Measurements from ENCODE around the gene VCX3A.
"Not testable (repeated sequence)": the region's sequence is repeated elsewhere in the genome, so short reads cannot be mapped to it uniquely, and the experiment has no call there.

The VCX3A gene

DNA sequence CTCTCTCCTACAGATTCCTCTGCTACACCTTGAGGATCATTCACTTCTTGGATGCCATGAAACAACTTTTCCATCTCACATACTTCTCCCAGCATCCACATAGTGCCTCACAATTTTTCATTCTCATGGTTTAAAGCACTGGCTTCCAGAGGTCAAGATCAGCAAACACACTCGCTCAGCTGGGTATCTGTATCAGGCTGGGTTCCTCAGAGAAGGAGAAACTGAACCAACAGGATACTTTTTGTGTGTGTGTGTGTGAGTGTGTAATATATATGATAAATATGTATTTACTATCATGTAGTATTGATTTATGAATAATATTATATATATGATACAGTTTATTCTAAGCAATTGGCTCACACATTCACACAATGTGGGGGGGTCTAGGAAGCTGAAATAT, at the start of gene VCX3A:
TSS of gene VCX3A (minus strand) at position 101 of the 400 bp plus-strand sequence. CDS start 621 bp downstream, outside the sequence.
- DNase-seq (ENCODE audit: low read depth in 2 of 2) = not testable (repeated sequence)

DNA sequence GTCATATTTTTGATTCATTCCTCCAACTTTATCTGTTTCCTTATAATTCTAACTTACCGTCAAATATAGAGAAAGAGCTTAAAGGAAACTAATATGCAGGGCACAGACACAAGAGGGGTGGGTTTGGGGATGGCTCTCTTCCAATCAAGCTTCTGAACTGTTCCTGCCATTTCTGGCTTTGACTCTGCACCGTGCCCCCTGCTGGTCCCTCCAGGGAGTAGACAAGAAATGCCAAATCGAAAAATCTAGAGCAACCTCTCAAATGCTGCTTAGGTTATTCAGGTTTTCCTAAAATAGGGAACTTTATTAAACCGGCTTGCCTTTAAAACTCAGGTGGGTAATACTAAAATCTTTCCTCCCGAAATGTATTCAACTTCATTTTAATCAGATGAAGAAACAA, 39.8 kb upstream of the VCX3A start:
- no peak for DNase-seq (ENCODE audit: low read depth in 2 of 2)

DNA sequence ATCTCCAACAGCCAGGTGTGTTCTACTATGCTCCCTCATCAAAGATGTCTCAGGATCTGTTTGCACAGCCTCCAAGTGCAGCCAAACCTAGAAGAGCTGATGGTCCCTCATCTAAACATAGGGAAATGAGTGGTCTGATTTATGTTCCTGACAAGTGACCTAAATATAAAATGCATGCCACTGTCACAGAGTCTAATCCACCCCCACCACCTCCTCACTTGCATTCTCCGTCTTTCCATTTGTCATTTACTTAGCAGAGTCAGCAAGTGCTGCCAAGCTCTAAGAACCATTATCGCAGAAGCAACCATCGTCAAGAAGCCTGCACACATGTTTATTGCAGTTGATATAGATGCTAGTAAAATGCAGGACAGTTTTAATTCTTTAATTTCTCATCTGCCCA, 33.1 kb upstream of the VCX3A start:
- no peak for DNase-seq (ENCODE audit: low read depth in 2 of 2)

DNA sequence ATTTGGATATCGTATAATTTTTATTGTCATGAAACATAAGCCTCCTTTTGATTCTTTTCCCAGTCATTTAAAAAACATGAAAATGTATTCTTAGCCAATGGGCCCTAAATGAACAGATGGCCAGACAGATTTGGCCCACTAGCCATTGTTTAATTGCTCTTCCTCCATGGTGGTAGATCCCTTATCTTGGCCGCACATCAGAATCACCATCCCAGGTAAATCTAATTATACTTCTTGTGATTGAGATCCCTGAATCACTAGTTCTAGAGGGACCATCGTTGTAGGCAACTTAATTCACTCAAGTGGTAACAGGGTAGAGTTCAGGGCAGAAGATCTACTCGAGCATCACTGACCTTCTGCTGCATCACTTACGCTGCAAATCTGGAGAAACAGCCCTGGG, 24.1 kb upstream of the VCX3A start:
- no peak for DNase-seq (ENCODE audit: low read depth in 2 of 2)

DNA sequence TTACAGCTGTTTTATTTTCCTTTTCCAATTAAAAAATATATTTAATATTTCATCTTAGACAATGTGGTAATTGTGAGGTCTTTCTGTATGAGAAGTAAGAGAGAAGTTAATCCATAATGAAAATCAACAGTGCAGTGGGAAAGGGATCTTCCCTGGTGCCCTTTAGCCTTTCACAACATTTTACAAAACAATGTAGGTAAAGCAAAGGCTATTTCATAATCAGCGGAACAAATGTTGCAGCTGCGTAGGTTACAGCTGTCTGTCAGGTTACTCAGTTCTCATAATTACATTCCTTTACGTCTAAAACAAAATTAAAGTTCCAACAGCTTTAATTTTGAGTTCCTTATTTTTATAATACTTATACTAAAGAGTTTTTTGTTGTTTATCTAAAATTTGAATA, 22.8 kb upstream of the VCX3A start:
- DNase-seq (ENCODE audit: low read depth in 2 of 2) = no peak

DNA sequence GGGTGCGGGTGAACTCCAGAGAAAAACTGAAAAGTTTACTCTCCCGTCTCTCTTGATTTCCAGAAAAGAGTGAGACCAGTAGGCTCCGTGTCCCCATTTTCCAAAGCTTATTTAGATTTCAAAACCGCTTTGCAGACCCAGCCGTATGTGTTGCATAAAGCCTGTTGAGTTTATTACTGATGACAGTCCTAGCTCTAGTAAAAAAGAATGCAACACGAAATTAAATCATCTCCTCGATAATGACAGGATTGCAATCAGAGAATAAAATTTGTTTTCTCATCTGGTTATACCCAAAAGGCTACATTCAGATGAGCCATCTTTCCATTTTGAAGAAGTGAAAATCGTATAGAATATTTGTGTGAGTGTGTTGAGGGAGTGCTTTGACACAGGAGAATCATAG, 16.1 kb upstream of the VCX3A start:
- no peak for DNase-seq (ENCODE audit: low read depth in 2 of 2)

DNA sequence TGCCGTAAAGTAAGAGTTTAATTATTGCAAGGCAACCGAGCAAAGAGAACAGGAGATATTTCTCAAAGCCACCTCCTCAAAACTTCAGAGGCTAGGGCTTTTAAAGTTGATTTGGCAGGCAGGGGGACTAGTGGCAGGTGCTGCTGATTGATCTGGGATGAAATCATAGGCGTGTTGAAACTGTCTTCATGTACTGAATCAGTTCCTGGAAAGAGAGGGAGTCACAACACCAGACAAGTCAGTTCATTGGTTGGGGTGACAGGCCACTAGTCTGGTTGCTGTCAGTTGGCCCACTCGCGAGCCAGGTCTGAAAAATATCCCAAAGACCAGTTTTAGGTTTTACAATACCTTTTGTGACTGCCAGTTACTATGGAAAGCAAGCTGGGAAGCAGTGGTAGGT, 10.8 kb upstream of the VCX3A start:
- DNase-seq (ENCODE audit: low read depth in 2 of 2) = no peak

DNA sequence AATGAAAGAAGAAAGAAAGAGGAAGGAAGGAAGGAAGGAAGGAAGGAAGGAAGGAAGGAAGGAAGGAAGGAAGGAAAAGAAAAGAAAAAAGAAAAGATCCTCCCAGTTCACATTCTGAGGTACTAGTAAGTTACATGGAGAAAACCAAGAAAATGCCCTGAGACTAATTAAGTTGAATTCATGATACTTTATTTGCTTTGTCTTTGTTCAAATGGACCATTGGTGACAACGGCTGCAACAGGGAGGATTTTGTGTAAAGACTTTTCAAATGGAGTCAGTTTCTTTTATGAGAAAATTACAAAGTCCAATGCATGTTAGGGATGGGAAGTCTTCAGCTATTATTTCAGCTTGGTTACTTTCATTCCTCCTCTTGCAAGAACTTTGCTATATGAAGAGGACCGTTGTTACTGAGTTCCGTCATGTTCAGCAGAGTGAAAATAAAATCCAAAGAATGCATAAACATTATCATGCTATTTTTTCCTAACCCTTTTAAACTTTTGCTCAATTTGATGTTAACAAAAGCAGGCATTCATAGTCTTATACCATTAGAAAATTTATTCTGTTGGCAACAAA, 8.3 kb downstream of the VCX3A start:
- no peak for DNase-seq (ENCODE audit: low read depth in 2 of 2)

DNA sequence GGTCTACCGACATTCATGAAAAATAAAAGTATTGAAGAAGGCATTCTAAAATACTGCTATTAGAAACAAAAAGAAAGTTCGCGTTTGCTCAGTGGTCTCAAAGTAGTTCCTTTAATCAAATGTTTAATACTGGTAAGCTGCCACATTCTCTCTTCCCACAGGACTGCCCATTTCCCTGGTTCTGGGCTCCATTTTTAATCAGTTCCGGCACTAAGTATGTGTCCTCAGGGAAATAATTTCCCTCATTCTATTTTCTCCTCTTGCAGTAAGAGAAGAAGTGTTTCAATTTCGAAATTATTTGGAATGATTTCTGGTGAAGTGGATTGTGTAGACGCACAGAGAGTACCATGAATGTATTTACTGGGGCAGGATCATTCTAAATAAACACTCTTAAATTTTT, 17.5 kb downstream of the VCX3A start:
- DNase-seq (ENCODE audit: low read depth in 2 of 2) = no peak

DNA sequence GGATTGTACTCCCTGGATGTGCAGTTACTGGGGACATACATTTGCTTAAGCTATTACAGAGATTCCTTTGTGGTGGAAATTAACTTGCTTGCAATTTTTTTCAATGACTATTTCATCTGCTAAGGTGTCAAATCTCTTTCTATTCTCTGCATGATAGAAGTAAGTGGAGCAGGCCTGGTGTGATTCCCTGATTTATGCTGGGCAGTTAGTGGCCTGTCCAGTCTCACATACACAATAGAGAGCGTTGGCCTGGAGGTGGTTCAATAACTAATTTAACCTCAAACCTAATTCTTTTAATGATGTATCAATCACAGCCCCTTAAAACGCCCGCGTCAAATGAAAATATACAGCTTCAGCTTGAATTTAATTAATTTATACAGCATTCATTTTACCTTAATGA, 28.5 kb downstream of the VCX3A start:
- DNase-seq (ENCODE audit: low read depth in 2 of 2) = no peak

DNA sequence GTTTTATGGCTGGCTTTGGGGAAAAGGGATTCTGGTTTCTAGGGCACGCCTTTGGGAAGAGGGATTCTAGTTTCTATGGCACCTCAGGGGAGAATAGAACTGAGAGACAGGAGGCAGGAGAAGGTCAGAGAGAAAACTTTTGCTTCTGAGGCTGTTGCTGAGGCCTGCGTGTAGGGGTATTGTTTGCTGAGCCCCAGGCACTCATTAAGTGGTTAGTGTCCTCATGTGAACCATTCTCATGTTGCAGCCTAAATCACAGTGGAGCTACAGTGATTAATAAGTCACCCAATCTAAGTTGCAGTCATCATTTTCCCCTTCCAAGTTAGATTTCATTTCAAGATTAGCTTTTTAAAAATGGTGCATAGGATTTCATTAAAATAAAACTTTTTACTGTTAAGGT, 29.0 kb downstream of the VCX3A start:
- DNase-seq (ENCODE audit: low read depth in 2 of 2) = no peak

DNA sequence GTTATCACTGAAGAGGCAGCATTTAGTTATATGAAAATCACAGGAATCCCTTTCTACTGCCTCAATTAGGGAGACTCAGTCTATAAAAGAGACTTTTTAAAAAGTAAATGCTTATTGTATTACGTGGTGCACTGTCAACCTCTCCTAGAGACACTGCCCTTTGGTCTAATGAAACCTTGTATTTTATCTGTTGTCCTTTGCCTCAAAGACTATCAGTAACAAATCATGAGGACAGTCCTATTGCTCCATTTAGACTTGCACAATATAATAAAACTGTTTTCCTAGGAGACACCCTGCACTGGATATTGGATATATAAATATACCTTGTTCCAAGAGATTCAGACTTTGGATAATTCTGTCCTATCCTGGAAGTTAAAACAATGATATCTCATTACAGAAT, 34.2 kb downstream of the VCX3A start:
- no peak for DNase-seq (ENCODE audit: low read depth in 2 of 2)

DNA sequence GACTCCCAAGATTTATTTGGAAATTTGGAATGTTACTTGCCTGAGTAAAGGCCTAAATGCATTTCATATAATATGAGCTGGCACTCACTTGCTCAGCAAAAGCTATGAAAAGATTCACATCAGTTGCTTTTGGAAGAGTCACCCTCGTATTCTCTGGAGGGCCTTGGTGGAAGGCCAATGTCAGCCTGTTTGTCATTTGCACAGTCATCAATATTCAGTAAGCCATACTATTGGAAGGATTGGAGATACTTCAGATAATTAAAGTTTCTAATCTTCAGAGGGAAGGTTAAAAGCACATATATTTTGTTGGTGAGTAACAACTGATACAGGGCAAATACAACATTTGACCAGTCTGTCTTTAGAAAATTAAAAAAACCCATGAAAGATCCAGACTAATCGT, 36.6 kb downstream of the VCX3A start:
- no peak for DNase-seq (ENCODE audit: low read depth in 2 of 2)

All from stimulated activated CD8-positive, alpha-beta memory T cell treated with anti-CD3 and anti-CD28 coated beads, Interleukin-15, amount 100 ng/mL, for 4 hours (primary cell).